ENCODE data around the gene CDK2.
"Not testable (repeated sequence)": the region's sequence is repeated elsewhere in the genome, so short reads cannot be mapped to it uniquely, and the experiment has no call there.

The CDK2 gene

GRCh38 chr12:55938826-55939501 is 27.7 kb upstream of the CDK2 start:
- no peak for DNase-seq

- DNase-seq, result peak; percentile 89
These were observed 26.4 kb upstream of the CDK2 start for GRCh38 chr12:55940065-55940732.

DNA sequence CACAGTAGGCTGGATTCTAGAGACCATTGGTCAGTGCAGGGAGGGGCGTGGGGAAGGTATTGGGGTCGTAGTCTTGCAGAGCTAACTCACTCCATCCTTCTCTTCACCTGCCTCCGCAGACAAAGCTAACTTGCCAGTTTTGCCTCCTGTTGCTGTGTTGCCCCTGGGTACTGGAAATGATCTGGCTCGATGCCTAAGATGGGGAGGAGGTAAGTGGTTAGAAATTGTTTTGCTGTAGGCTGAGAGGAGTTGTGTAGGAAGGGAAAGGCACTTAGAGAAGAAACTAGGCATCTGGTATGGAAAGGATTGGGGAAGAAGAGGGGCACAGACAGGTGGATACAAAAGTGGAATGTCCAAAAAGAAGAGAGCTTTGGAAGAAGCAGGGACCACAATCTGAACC is 24.6 kb upstream of the CDK2 start:
- no peak for DNase-seq

- no peak for DNase-seq
These were observed 24.0 kb upstream of the CDK2 start for GRCh38 chr12:55942577-55943136.

GRCh38 chr12:55946553-55946952 is 20.1 kb upstream of the CDK2 start:
- DNase-seq, result no peak

GRCh38 chr12:55955344-55955743 is 11.3 kb upstream of the CDK2 start:
- no peak for DNase-seq

- DNase-seq, result peak; percentile 49
These were observed 10.7 kb upstream of the CDK2 start for GRCh38 chr12:55955800-55956508.

GRCh38 chr12:55957106-55957859 is 9.3 kb upstream of the CDK2 start:
- no peak for DNase-seq

- no peak for DNase-seq
These were observed 2.9 kb upstream of the CDK2 start for GRCh38 chr12:55963760-55964159.

DNA sequence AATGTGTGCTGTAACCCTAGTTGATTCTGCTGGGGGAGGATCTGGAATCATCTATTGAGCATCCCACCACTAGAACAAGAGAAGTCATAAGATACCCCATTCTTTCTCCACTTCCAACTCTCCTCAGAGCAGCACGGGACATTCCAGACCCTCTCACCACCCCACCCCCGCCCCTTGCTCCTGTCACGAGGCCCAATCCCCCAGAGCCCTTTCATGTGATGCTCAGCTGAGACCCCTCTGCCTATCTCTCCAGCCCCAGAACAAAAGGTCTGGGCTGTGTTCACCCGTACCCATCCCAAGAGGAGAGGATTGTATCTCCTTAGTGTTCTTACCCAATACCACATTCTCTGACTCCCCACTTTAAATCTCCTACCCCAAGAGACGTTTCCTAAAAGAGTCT is 1.4 kb upstream of the CDK2 start:
- DNase-seq, result no peak

- DNase-seq, result no peak
These were observed 656 bp upstream of the CDK2 start, which contains the start of gene PMEL for GRCh38 chr12:55965941-55966407. PMEL (minus strand) TSS chr12:55966042; CDS start chr12:55966011, 31 bp downstream.

GRCh38 chr12:55969356-55969755 is 2.7 kb downstream of the CDK2 start:
- DNase-seq, result no peak

- no peak for DNase-seq
These were observed 4.1 kb downstream of the CDK2 start for GRCh38 chr12:55970775-55971174.

DNA sequence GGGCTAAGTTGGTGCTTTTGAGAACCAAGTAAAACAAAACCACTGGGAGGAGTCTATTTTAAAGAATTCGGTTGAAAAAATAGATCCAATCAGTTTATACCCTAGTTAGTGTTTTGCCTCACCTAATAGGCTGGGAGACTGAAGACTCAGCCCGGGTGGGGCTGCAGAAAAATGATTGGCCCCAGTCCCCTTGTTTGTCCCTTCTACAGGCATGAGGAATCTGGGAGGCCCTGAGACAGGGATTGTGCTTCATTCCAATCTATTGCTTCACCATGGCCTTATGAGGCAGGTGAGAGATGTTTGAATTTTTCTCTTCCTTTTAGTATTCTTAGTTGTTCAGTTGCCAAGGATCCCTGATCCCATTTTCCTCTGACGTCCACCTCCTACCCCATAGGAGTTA is 5.4 kb downstream of the CDK2 start:
- no peak for DNase-seq

DNA sequence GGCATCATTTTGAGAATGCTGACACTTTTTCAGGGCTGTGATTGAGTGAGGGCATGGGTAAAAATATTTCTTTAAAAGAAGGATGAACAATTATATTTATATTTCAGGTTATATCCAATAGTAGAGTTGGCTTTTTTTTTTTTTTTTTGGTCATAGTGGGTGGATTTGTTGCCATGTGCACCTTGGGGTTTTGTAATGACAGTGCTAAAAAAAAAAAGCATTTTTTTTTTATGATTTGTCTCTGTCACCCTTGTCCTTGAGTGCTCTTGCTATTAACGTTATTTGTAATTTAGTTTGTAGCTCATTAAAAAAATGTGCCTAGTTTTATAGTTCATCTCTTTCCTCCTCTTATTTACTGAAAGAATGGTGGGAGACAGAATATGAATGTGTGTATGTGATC is 5.8 kb downstream of the CDK2 start:
- DNase-seq, result no peak

- DNase-seq, result peak; percentile 55
These were observed 6.4 kb downstream of the CDK2 start for GRCh38 chr12:55972911-55973598.

GRCh38 chr12:55973599-55974307 is 7.1 kb downstream of the CDK2 start, which contains the start of gene RAB5B:
RAB5B (plus strand) TSS chr12:55974078; CDS start chr12:55986961, 12,883 bp downstream.
- peak; percentile 100 for DNase-seq

GRCh38 chr12:55974308-55974730 is 7.7 kb downstream of the CDK2 start:
- no peak for DNase-seq

DNA sequence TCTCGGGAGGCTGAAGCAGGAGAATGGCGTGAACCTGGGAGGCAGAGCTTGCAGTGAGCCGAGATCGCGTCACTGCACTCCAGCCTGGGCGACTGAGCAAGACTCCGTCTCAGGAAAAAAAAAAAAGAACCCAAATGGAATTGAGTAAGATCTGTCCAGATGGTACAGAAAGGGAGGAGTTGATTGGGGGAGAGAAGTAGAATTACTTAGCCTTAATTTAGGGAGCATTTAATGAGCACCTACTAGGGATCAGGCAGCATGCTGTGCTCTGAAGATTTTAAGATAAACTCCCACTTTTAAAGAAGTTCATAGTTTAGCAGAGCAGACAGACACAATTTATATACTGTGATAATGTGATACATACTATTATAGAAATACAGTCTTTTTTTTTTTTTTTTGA is 11.8 kb downstream of the CDK2 start:
- DNase-seq, result no peak

DNA sequence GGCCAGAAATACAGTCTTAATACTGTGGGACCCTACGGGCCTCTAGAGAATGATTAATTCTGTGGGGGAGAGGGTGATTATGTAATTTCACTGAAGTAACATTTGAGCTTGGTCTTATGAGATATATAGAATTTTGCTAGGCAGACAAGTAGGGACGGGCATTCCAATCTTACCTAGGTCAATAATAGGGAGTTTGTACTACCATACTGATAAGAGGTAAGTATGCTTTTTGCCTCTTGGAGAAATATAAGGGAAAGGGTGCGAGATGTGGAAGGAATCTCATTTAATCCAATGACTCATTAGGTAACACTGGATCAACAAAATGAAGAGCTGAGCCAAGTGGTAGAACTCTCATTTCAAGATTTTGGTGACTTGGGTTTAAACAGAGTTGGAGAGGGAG is 12.4 kb downstream of the CDK2 start:
- DNase-seq, result no peak

DNA sequence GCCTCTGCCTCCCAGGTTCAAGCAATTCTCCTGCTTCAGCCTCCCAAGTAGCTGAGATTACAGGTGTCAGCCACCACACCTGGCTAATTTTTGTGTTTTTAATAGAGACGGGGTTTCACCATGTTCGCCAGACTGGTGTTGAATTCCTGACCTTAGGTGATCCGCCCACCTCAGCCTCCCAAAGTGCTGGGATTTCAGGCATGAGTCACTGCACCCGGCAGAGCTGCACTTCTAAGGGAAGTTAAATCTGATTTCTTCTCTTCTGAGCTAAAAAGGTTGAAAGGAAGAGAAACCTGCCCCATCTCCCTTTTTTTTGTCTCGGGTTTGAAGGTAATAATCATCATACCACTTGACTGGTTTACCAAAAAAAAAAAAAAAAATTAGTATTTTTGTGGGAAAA is 15.3 kb downstream of the CDK2 start:
- not testable (repeated sequence) for DNase-seq

Data from CD4-positive, alpha-beta T cell treated with Interleukin-21 for 1 hour (primary cell).